Body of pancreas (tissue), 4 donors: ENCODE data around the gene AP1G1. TPM values are rescaled to one million over a fixed set of nuclear protein-coding genes. Genes with fewer than 3 reads are reported as not detected.
A peak's percentile ranks its signal among the peaks of the same experiment; 100 is the strongest.

Experiments
- ATAC-seq: fragments of 150-250 bp; one replicate; pipeline ENCODE4 v1.9.1; 2016
- DNase-seq, 4 donors: peaks; one replicate each; pipeline ENCODE4 v3.0.0-alpha.2; 2019
- H3K27ac ChIP-seq, 4 donors: fragments of 200-600 bp; sonication (generic); 1 replicate in 3 of 4; 2 replicates in 1 of 4; pipeline versions ENCODE4 v1.5.1 to v1.6.1; 2016 to 2019; ENCODE audit warnings: mild to moderate bottlenecking in 1 of 4, mixed read lengths in 1 of 4, moderate library complexity in 1 of 4
- H3K27me3 ChIP-seq, 2 donors: fragments of 200-600 bp; sonication (generic); one replicate each; pipeline ENCODE4 v1.6.0; 2016; ENCODE audit warnings: mild to moderate bottlenecking in 1 of 2
- H3K36me3 ChIP-seq, 2 donors: fragments of 200-600 bp; sonication (generic); replicated peaks in 1 of 2; 2 replicates each; pipeline ENCODE4 v1.5.1; 2016; ENCODE audit warnings: low read depth in 2 of 2; ENCODE audit not compliant: insufficient read depth in 1 of 2
- H3K4me1 ChIP-seq: fragments of 200-600 bp; sonication (generic); one replicate; pipeline ENCODE4 v1.6.0; 2016
- H3K4me3 ChIP-seq, 2 donors: fragments of 200-600 bp; sonication (generic); 1 replicate in 1 of 2; 2 replicates in 1 of 2; pipeline ENCODE4 v1.5.1; 2016 to 2019
- H3K9me3 ChIP-seq, 3 donors: fragments of 200-600 bp; sonication (generic); 1 replicate in 2 of 3; 2 replicates in 1 of 3; pipeline ENCODE4 v1.5.1; 2016
- CTCF ChIP-seq, 7 experiments: fragments of 450-650 bp in 4 of 7; fragments of 200-600 bp in 3 of 7; sonication (generic) in 3 of 7; IDR thresholded peaks; one replicate each; pipeline ENCODE4 v1.5.1; 2016 to 2019; ENCODE audit warnings: antibody characterized with exemption in 7 of 7
- POLR2A ChIP-seq, 3 donors: fragments of 450-650 bp; IDR thresholded peaks; one replicate each; pipeline ENCODE4 v1.6.1; 2016; ENCODE audit warnings: antibody characterized with exemption in 3 of 3, mild to moderate bottlenecking in 2 of 3
- WGBS, 2 donors: methylation state at CpG; one replicate each; pipeline ENCODE4 v1.1.5; 2017; 5-methylcytosine and 5-hydroxymethylcytosine counted together
- intact Hi-C: fragments of 100-400 bp; cut with DNase I; formaldehyde crosslinking; loops from one replicate; pipeline ENCODE4 v1.15.1; 2023
- total RNA-seq, 2 donors: library from RNA; depleted of rRNA; stranded (reverse); fragments of >200 nt; gene quantifications; one replicate each; pipeline ENCODE4 v1.1.0, GENCODE V29; 2016

AP1G1 gene
- 10 to 100 TPM; 58.1 to 84.7 TPM for total RNA-seq

GRCh38 chr16:71808593-71809459 is at the start of gene AP1G1:
Gene AP1G1 (minus strand): TSS chr16:71808834. CDS start chr16:71789479, 19,355 bp downstream.
- TF ChIP-seq POLR2A (IDR thresholded peaks at IDR 0.05) (peak; percentile 67 to 86 (median 85)), CTCF (IDR thresholded peaks at IDR 0.05) (peak in 1 of 7 experiments; percentile 2)
- ATAC-seq, result peak; percentile 96
- H3K36me3 ChIP-seq, result no peaks in the 10 kb centered on the region
- peak; percentile 95 to 98 (median 96) for DNase-seq
- intact Hi-C loops, result no loop called here
- peak within 1 kb of the TSS; percentile 59 to 91 for H3K4me3 ChIP-seq
- WGBS, 2 donors, result 1% methylated on average over 46 to 54 of the region's 54 CpGs
- no peaks in the 10 kb centered on the region for H3K27me3 ChIP-seq
- no peaks in the 10 kb centered on the region for H3K9me3 ChIP-seq
- peaks cover 28% of the 10 kb centered on the region for H3K4me1 ChIP-seq
- H3K27ac ChIP-seq, result peak within 1 kb of the TSS; percentile 90 to 98 (median 98)

GRCh38 chr16:71855937-71856662 is 47.5 kb upstream of the AP1G1 start:
- Histone ChIP-seq H3K36me3 (peaks cover 0 to 8% of the 10 kb centered on the region in 2 donors), H3K4me1 (peaks cover 36% of the 10 kb centered on the region), H3K27me3 (no peaks in the 10 kb centered on the region), H3K9me3 (no peaks in the 10 kb centered on the region), H3K4me3 (no peak overlapping the region), H3K27ac (no peak overlapping the region)
- intact Hi-C loops, result no loop called here
- ATAC-seq (no peak), DNase-seq (no peak)
- no peak for TF ChIP-seq CTCF (IDR thresholded peaks at IDR 0.05)
- no peak for TF ChIP-seq POLR2A (IDR thresholded peaks at IDR 0.05)
- WGBS, 2 donors, result 90 to 94% methylated on average over 5 of the region's 5 CpGs

GRCh38 chr16:71854369-71854948 is 45.8 kb upstream of the AP1G1 start:
- H3K36me3 ChIP-seq, result peaks cover 0 to 15% of the 10 kb centered on the region in 2 donors
- WGBS, 2 donors, result 77 to 84% methylated on average over 4 of the region's 4 CpGs
- H3K9me3 ChIP-seq, result no peaks in the 10 kb centered on the region
- DNase-seq (no peak), ATAC-seq (no peak)
- no peak overlapping the region for H3K4me3 ChIP-seq
- no peak overlapping the region for H3K27ac ChIP-seq
- H3K27me3 ChIP-seq, result no peaks in the 10 kb centered on the region
- intact Hi-C loops, result no loop called here
- H3K4me1 ChIP-seq, result peaks cover 36% of the 10 kb centered on the region
- no peak for TF ChIP-seq CTCF (IDR thresholded peaks at IDR 0.05)
- no peak for TF ChIP-seq POLR2A (IDR thresholded peaks at IDR 0.05)

GRCh38 chr16:71853413-71853812 is 44.8 kb upstream of the AP1G1 start:
- TF ChIP-seq POLR2A (IDR thresholded peaks at IDR 0.05) (no peak), CTCF (IDR thresholded peaks at IDR 0.05) (no peak)
- intact Hi-C loops, result no loop called here
- no peaks in the 10 kb centered on the region for H3K9me3 ChIP-seq
- H3K36me3 ChIP-seq, result peaks cover 0 to 15% of the 10 kb centered on the region in 2 donors
- H3K27me3 ChIP-seq, result no peaks in the 10 kb centered on the region
- peaks cover 26% of the 10 kb centered on the region for H3K4me1 ChIP-seq
- DNase-seq (peak in 2 of 4 donors; percentile 17 to 30), ATAC-seq (peak; percentile 21)
- 31 to 54% methylated on average over 4 of the region's 4 CpGs for WGBS, 2 donors
- no peak overlapping the region for H3K4me3 ChIP-seq
- peak overlapping the region in 2 of 4 donors; percentile 4 to 9 for H3K27ac ChIP-seq
